Measurements from ENCODE around the gene ANKRD55.
A peak's percentile ranks its signal among the peaks of the same experiment; 100 is the strongest.
"Not testable (repeated sequence)": the region's sequence is repeated elsewhere in the genome, so short reads cannot be mapped to it uniquely, and the experiment has no call there.

Gene ANKRD55

DNA sequence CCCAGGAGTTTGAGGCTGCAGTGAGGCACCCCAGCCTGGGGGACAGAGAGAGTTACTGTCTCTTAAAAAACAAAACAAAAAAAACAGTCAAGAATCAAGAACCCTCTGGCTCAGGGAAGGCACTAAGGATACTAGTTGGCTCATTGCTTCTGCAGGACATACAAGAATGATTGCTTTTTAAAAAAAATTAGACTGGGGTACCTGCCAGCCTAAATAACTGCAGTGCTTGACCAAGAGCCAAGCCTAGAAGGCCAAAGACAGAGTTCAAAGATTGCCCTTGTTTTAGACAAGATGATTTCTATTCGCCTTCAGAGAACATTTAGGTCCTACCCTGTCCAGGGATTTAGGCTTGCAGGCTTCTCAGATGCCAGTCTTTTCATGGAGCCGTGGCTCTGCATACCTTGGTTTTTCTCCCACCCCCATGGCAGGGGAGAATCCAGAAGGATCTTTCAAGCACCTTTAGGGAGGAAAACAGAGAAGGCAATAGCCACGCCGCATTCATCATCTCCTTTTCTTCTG lies 144.6 kb downstream of the ANKRD55 start:
- no peaks in the 10 kb centered on the region for H3F3A ChIP-seq (ENCODE audit: insufficient read depth, low read length)
- H3K9ac ChIP-seq (ENCODE audit: low read length): no peak overlapping the region
- H3K9me2 ChIP-seq (replicated peaks; ENCODE audit: insufficient read depth, low read length): no peaks in the 10 kb centered on the region
- DNase-seq: no peak
- H3K36me3 ChIP-seq (replicated peaks; ENCODE audit: insufficient read depth, low read length): no peaks in the 10 kb centered on the region
- H3K79me2 ChIP-seq (ENCODE audit: low read length): no peaks in the 10 kb centered on the region
- no peak for TF ChIP-seq EZH2 (optimal IDR thresholded peaks at IDR 0.05; ENCODE audit: low read depth, low read length)
- TF ChIP-seq EZH2phosphoT487 (IDR thresholded peaks at IDR 0.05; ENCODE audit: low read length): no peak
- TF ChIP-seq, protein P1, sequence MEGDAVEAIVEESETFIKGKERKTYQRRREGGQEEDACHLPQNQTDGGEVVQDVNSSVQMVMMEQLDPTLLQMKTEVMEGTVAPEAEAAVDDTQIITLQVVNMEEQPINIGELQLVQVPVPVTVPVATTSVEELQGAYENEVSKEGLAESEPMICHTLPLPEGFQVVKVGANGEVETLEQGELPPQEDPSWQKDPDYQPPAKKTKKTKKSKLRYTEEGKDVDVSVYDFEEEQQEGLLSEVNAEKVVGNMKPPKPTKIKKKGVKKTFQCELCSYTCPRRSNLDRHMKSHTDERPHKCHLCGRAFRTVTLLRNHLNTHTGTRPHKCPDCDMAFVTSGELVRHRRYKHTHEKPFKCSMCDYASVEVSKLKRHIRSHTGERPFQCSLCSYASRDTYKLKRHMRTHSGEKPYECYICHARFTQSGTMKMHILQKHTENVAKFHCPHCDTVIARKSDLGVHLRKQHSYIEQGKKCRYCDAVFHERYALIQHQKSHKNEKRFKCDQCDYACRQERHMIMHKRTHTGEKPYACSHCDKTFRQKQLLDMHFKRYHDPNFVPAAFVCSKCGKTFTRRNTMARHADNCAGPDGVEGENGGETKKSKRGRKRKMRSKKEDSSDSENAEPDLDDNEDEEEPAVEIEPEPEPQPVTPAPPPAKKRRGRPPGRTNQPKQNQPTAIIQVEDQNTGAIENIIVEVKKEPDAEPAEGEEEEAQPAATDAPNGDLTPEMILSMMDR (IDR thresholded peaks at IDR 0.05; ENCODE audit: low read length): no peak
- no peak overlapping the region for H2AFZ ChIP-seq (ENCODE audit: low read length)
- H3K9me3 ChIP-seq (replicated peaks; ENCODE audit: insufficient read depth, low read length): no peaks in the 10 kb centered on the region
- peaks cover 13% of the 10 kb centered on the region for H3K4me1 ChIP-seq (ENCODE audit: low read length)
- H4K20me1 ChIP-seq (ENCODE audit: insufficient read depth, low read length): no peaks in the 10 kb centered on the region
- no peak overlapping the region for H3K4me2 ChIP-seq (ENCODE audit: low read depth, low read length)
- no peak overlapping the region for H3K27ac ChIP-seq (ENCODE audit: low read length)
- no peaks in the 10 kb centered on the region for H3K27me3 ChIP-seq (replicated peaks; ENCODE audit: insufficient read depth, low read length)
- H3K4me3 ChIP-seq (ENCODE audit: low read length): no peak overlapping the region

DNA sequence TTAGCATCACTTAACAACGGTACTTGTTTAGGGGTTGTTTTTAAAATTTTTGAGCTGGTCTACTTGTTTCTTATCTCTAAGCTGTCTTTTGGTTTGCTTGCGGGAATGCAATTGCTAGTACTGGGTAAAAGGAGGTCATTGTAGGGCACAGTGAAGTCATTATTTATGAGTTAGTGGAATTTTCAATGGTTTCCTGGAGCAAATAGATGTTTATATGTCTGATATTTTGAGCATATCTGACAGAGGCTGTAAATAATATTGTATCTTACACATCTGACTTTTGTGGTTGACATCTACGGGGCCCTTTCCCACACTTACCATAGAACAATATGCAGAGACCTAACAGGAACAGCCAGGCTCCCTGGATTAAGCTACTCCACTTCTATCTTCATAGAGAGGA lies 147.9 kb downstream of the ANKRD55 start:
- no peak overlapping the region for H2AFZ ChIP-seq (ENCODE audit: low read length)

DNA sequence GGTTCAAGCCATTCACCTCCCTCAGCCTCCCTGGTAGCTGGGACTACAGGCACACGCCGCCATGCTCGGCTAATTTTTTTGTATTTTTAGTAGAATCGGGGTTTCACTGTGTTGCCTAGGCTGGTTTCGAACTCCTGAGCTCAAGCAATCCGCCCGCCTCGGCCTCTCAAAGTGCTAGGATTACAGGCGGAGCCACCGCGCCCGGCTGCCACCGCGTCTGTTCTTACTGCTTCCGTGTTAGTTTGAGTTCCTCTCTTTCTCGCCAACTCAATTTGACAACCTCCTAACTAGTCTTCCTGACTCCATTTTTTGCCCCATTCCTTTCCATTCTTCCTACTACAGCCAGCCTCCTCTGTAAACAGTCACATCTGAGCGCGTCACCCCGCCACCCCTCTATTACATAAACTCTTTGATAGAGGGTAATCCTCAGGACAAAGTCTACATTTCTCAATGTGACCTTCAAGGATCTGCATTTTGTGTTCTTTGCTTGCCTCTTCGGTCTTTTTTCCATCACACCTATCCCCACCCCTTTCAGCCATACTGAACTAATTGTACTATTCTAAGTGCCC lies 149.8 kb downstream of the ANKRD55 start:
- Histone ChIP-seq H3K27me3 (replicated peaks; ENCODE audit: insufficient read depth, low read length) (no peaks in the 10 kb centered on the region), H3K4me3 (ENCODE audit: low read length) (no peak overlapping the region), H2AFZ (ENCODE audit: low read length) (no peak overlapping the region), H3F3A (ENCODE audit: insufficient read depth, low read length) (peaks cover 17% of the 10 kb centered on the region), H3K27ac (ENCODE audit: low read length) (no peak overlapping the region), H3K9me3 (replicated peaks; ENCODE audit: insufficient read depth, low read length) (no peaks in the 10 kb centered on the region), H3K9ac (ENCODE audit: low read length) (no peak overlapping the region), H3K36me3 (replicated peaks; ENCODE audit: insufficient read depth, low read length) (no peaks in the 10 kb centered on the region), H4K20me1 (ENCODE audit: insufficient read depth, low read length) (no peaks in the 10 kb centered on the region), H3K79me2 (ENCODE audit: low read length) (no peaks in the 10 kb centered on the region), H3K4me2 (ENCODE audit: low read depth, low read length) (no peak overlapping the region), H3K9me2 (replicated peaks; ENCODE audit: insufficient read depth, low read length) (no peaks in the 10 kb centered on the region), H3K4me1 (ENCODE audit: low read length) (peaks cover 20% of the 10 kb centered on the region)
- DNase-seq: no peak
- TF ChIP-seq, protein P1 (IDR thresholded peaks at IDR 0.05; ENCODE audit: low read length): no peak
- TF ChIP-seq EZH2 (optimal IDR thresholded peaks at IDR 0.05; ENCODE audit: low read depth, low read length): no peak
- no peak for TF ChIP-seq EZH2phosphoT487 (IDR thresholded peaks at IDR 0.05; ENCODE audit: low read length)

More for the DNA sequence above, 147.9 kb downstream of the ANKRD55 start:
- Histone ChIP-seq H4K20me1 (ENCODE audit: insufficient read depth, low read length) (no peaks in the 10 kb centered on the region), H3K9me2 (replicated peaks; ENCODE audit: insufficient read depth, low read length) (no peaks in the 10 kb centered on the region), H3K79me2 (ENCODE audit: low read length) (no peaks in the 10 kb centered on the region), H3K4me2 (ENCODE audit: low read depth, low read length) (no peak overlapping the region), H3K4me1 (ENCODE audit: low read length) (peaks cover 18% of the 10 kb centered on the region), H3K4me3 (ENCODE audit: low read length) (no peak overlapping the region), H3K27ac (ENCODE audit: low read length) (no peak overlapping the region), H3K36me3 (replicated peaks; ENCODE audit: insufficient read depth, low read length) (no peaks in the 10 kb centered on the region), H3K9me3 (replicated peaks; ENCODE audit: insufficient read depth, low read length) (no peaks in the 10 kb centered on the region), H3K9ac (ENCODE audit: low read length) (no peak overlapping the region), H3F3A (ENCODE audit: insufficient read depth, low read length) (peaks cover 12% of the 10 kb centered on the region), H3K27me3 (replicated peaks; ENCODE audit: insufficient read depth, low read length) (no peaks in the 10 kb centered on the region)
- no peak for DNase-seq
- TF ChIP-seq, protein P1 (IDR thresholded peaks at IDR 0.05; ENCODE audit: low read length): no peak
- TF ChIP-seq EZH2phosphoT487 (IDR thresholded peaks at IDR 0.05; ENCODE audit: low read length) (no peak), EZH2 (optimal IDR thresholded peaks at IDR 0.05; ENCODE audit: low read depth, low read length) (no peak)

DNA sequence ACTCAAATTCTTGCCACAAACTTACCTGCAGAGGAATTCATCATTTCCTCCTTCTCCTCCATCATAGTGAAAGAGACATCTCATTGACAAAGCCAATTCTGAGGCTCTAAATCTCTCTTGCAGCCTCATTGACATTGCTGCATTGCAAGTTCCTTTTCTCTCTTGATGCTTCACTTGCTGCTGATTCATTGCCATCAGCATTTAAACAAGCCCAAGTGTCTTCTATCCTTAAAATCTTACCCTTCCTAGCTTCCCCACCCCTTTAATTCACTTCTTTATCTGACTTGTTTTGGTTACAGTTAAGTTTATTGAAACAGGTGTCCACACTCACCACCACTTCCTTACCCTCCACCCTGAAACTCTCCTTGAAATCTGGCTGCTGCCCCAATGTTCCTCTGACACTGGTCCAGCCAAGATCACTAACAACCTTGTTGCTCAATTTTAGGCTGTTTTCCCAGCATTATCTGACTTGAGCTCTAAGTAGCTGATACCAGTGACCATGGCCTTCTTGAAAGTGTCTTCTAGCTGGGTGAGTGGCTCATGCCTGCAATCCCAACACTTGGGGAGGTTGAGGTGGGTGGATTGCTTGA lies 152.0 kb downstream of the ANKRD55 start:
- H3K4me1 ChIP-seq (ENCODE audit: low read length): peaks cover 25% of the 10 kb centered on the region
- peak overlapping the region; percentile 39; the same call in 1 of the 2 replicates for H3K9ac ChIP-seq (ENCODE audit: low read length)
- H3F3A ChIP-seq (ENCODE audit: insufficient read depth, low read length): peaks cover 17% of the 10 kb centered on the region
- 0 out of 2 replicates have a peak overlapping the region, but pooled peaks have one; percentile 45 for H2AFZ ChIP-seq (ENCODE audit: low read length)
- peak overlapping the region; percentile 47 for H3K4me2 ChIP-seq (ENCODE audit: low read depth, low read length)
- H3K36me3 ChIP-seq (replicated peaks; ENCODE audit: insufficient read depth, low read length); H4K20me1 ChIP-seq (ENCODE audit: insufficient read depth, low read length); H3K79me2 ChIP-seq (ENCODE audit: low read length); H3K9me2 ChIP-seq (replicated peaks; ENCODE audit: insufficient read depth, low read length); H3K27me3 ChIP-seq (replicated peaks; ENCODE audit: insufficient read depth, low read length); H3K9me3 ChIP-seq (replicated peaks; ENCODE audit: insufficient read depth, low read length); H3K4me3 ChIP-seq (ENCODE audit: low read length): not testable (repeated sequence)
- peak; percentile 39 for DNase-seq
- H3K27ac ChIP-seq (ENCODE audit: low read length): peak overlapping the region; percentile 79
